ENCODE data around the gene LCN2.
"Not testable (repeated sequence)": the region's sequence is repeated elsewhere in the genome, so short reads cannot be mapped to it uniquely, and the experiment has no call there.

LCN2 gene

GRCh38 chr9:128164307-128164885 lies 15.1 kb downstream of the LCN2 start:
- Mint-ChIP-seq H3K27me3 (no peaks in the 10 kb centered on the region), H3K27ac (no peak overlapping the region), H3K9me3 (no peaks in the 10 kb centered on the region), H3K36me3 (peaks cover 9% of the 10 kb centered on the region), H3K4me1 (peaks cover 18% of the 10 kb centered on the region), H3K4me3 (no peak overlapping the region)

GRCh38 chr9:128166169-128166568 lies 16.9 kb downstream of the LCN2 start:
- Mint-ChIP-seq H3K4me3 (no peak overlapping the region), H3K9me3 (no peaks in the 10 kb centered on the region), H3K27ac (no peak overlapping the region), H3K36me3 (peaks cover 9% of the 10 kb centered on the region), H3K4me1 (peaks cover 13% of the 10 kb centered on the region), H3K27me3 (no peaks in the 10 kb centered on the region)

GRCh38 chr9:128167209-128167608 lies 18.0 kb downstream of the LCN2 start:
- H3K9me3 Mint-ChIP-seq: no peaks in the 10 kb centered on the region
- no peak overlapping the region for H3K27ac Mint-ChIP-seq
- no peak overlapping the region for H3K4me3 Mint-ChIP-seq
- no peaks in the 10 kb centered on the region for H3K27me3 Mint-ChIP-seq
- H3K4me1 Mint-ChIP-seq: peaks cover 6% of the 10 kb centered on the region
- peaks cover 8% of the 10 kb centered on the region for H3K36me3 Mint-ChIP-seq

GRCh38 chr9:128168731-128169308 lies 19.6 kb downstream of the LCN2 start:
- H3K4me3 Mint-ChIP-seq: no peak overlapping the region
- H3K9me3 Mint-ChIP-seq: no peaks in the 10 kb centered on the region
- H3K4me1 Mint-ChIP-seq: no peaks in the 10 kb centered on the region
- no peaks in the 10 kb centered on the region for H3K27me3 Mint-ChIP-seq
- H3K36me3 Mint-ChIP-seq: peaks cover 7% of the 10 kb centered on the region
- no peak overlapping the region for H3K27ac Mint-ChIP-seq

- Mint-ChIP-seq H3K4me1 (no peaks in the 10 kb centered on the region), H3K27me3 (no peaks in the 10 kb centered on the region), H3K27ac (no peak overlapping the region), H3K4me3 (no peak overlapping the region), H3K9me3 (no peaks in the 10 kb centered on the region), H3K36me3 (peaks cover 7% of the 10 kb centered on the region)
These were observed 20.2 kb downstream of the LCN2 start for GRCh38 chr9:128169492-128169891.

- no peaks in the 10 kb centered on the region for H3K27me3 Mint-ChIP-seq
- H3K36me3 Mint-ChIP-seq: peaks cover 7% of the 10 kb centered on the region
- H3K4me3 Mint-ChIP-seq: no peak overlapping the region
- no peaks in the 10 kb centered on the region for H3K9me3 Mint-ChIP-seq
- no peak overlapping the region for H3K27ac Mint-ChIP-seq
- no peaks in the 10 kb centered on the region for H3K4me1 Mint-ChIP-seq
These were observed 20.7 kb downstream of the LCN2 start for GRCh38 chr9:128169925-128170324.

- no peaks in the 10 kb centered on the region for H3K27me3 Mint-ChIP-seq
- H3K27ac Mint-ChIP-seq: no peak overlapping the region
- H3K4me1 Mint-ChIP-seq: no peaks in the 10 kb centered on the region
- no peaks in the 10 kb centered on the region for H3K9me3 Mint-ChIP-seq
- H3K36me3 Mint-ChIP-seq: no peaks in the 10 kb centered on the region
- H3K4me3 Mint-ChIP-seq: no peak overlapping the region
These were observed 24.8 kb downstream of the LCN2 start for GRCh38 chr9:128174062-128174461.

GRCh38 chr9:128175102-128175563 lies 25.9 kb downstream of the LCN2 start:
- Mint-ChIP-seq H3K36me3 (peaks cover 2% of the 10 kb centered on the region), H3K4me3 (no peak overlapping the region), H3K9me3 (no peaks in the 10 kb centered on the region), H3K27me3 (no peaks in the 10 kb centered on the region), H3K27ac (no peak overlapping the region), H3K4me1 (no peaks in the 10 kb centered on the region)

GRCh38 chr9:128175726-128176125 lies 26.5 kb downstream of the LCN2 start:
- Mint-ChIP-seq H3K36me3 (peaks cover 4% of the 10 kb centered on the region), H3K27me3 (no peaks in the 10 kb centered on the region), H3K9me3 (no peaks in the 10 kb centered on the region), H3K27ac (no peak overlapping the region), H3K4me3 (no peak overlapping the region), H3K4me1 (no peaks in the 10 kb centered on the region)

- no peaks in the 10 kb centered on the region for H3K9me3 Mint-ChIP-seq
- H3K4me1 Mint-ChIP-seq: no peaks in the 10 kb centered on the region
- H3K36me3 Mint-ChIP-seq: peaks cover 6% of the 10 kb centered on the region
- H3K27ac Mint-ChIP-seq: no peak overlapping the region
- no peak overlapping the region for H3K4me3 Mint-ChIP-seq
- no peaks in the 10 kb centered on the region for H3K27me3 Mint-ChIP-seq
These were observed 29.7 kb downstream of the LCN2 start for GRCh38 chr9:128178806-128179431.

GRCh38 chr9:128180001-128180400 lies 30.7 kb downstream of the LCN2 start:
- Mint-ChIP-seq H3K36me3 (peaks cover 7% of the 10 kb centered on the region), H3K27me3 (no peaks in the 10 kb centered on the region), H3K9me3 (no peaks in the 10 kb centered on the region), H3K27ac (no peak overlapping the region), H3K4me3 (no peak overlapping the region), H3K4me1 (no peaks in the 10 kb centered on the region)

- no peaks in the 10 kb centered on the region for H3K4me1 Mint-ChIP-seq
- H3K9me3 Mint-ChIP-seq: no peaks in the 10 kb centered on the region
- no peak overlapping the region for H3K4me3 Mint-ChIP-seq
- H3K27me3 Mint-ChIP-seq: no peaks in the 10 kb centered on the region
- H3K36me3 Mint-ChIP-seq: peaks cover 7% of the 10 kb centered on the region
- H3K27ac Mint-ChIP-seq: no peak overlapping the region
These were observed 31.2 kb downstream of the LCN2 start for GRCh38 chr9:128180447-128180846.

- H3K4me1 Mint-ChIP-seq, H3K36me3 Mint-ChIP-seq, H3K27me3 Mint-ChIP-seq, H3K9me3 Mint-ChIP-seq, H3K4me3 Mint-ChIP-seq, H3K27ac Mint-ChIP-seq: not testable (repeated sequence)
These were observed 32.2 kb downstream of the LCN2 start for GRCh38 chr9:128181480-128181879.

GRCh38 chr9:128182893-128183588 lies 33.8 kb downstream of the LCN2 start:
- peaks cover 9% of the 10 kb centered on the region for H3K36me3 Mint-ChIP-seq
- no peaks in the 10 kb centered on the region for H3K9me3 Mint-ChIP-seq
- H3K27me3 Mint-ChIP-seq: no peaks in the 10 kb centered on the region
- no peak overlapping the region for H3K4me3 Mint-ChIP-seq
- peaks cover 13% of the 10 kb centered on the region for H3K4me1 Mint-ChIP-seq
- H3K27ac Mint-ChIP-seq: no peak overlapping the region

- Mint-ChIP-seq H3K36me3 (peaks cover 10% of the 10 kb centered on the region), H3K27ac (no peak overlapping the region), H3K4me1 (peaks cover 31% of the 10 kb centered on the region), H3K27me3 (no peaks in the 10 kb centered on the region), H3K9me3 (no peaks in the 10 kb centered on the region), H3K4me3 (no peak overlapping the region)
These were observed 37.0 kb downstream of the LCN2 start for GRCh38 chr9:128185979-128186965.

Data from activated naive CD4-positive, alpha-beta T cell treated with anti-CD3 and anti-CD28 coated beads, Interleukin-2, amount 50 U/mL, for 24 hours (primary cell).